ENCODE results near the gene TAX1BP3.
A peak's percentile ranks its signal among the peaks of the same experiment; 100 is the strongest.

- TF ChIP-seq GABPA (IDR thresholded peaks at IDR 0.05; ENCODE audit: low read depth, low read length) (no peak), GABPA (CRISPR knock-in tag; IDR thresholded peaks at IDR 0.05; ENCODE audit: low read depth) (peak; percentile 49; the same call in 1 of the 2 replicates), EZH2 (conservative IDR thresholded peaks at IDR 0.05; ENCODE audit: low read depth, low read length) (no peak), HMG20B (CRISPR knock-in tag; conservative IDR thresholded peaks at IDR 0.05) (0 out of 2 replicates have a peak, but pooled peaks have one; percentile 2), ETS1 (CRISPR knock-in tag; IDR thresholded peaks at IDR 0.05) (no peak; the same call in 1 of the 2 replicates), NFE2L2 (IDR thresholded peaks at IDR 0.05; ENCODE audit: low read length) (no peak), JUND (CRISPR knock-in tag; IDR thresholded peaks at IDR 0.05) (peak; percentile 64; the same call in 1 of the 2 replicates), ZNF317 (CRISPR knock-in tag; IDR thresholded peaks at IDR 0.05) (peak; percentile 70), USF2 (IDR thresholded peaks at IDR 0.05; ENCODE audit: low read depth, low read length) (no peak), USF2 (CRISPR knock-in tag; IDR thresholded peaks at IDR 0.05; ENCODE audit: borderline replicate concordance) (no peak)
- TF ChIP-seq, protein P1, sequence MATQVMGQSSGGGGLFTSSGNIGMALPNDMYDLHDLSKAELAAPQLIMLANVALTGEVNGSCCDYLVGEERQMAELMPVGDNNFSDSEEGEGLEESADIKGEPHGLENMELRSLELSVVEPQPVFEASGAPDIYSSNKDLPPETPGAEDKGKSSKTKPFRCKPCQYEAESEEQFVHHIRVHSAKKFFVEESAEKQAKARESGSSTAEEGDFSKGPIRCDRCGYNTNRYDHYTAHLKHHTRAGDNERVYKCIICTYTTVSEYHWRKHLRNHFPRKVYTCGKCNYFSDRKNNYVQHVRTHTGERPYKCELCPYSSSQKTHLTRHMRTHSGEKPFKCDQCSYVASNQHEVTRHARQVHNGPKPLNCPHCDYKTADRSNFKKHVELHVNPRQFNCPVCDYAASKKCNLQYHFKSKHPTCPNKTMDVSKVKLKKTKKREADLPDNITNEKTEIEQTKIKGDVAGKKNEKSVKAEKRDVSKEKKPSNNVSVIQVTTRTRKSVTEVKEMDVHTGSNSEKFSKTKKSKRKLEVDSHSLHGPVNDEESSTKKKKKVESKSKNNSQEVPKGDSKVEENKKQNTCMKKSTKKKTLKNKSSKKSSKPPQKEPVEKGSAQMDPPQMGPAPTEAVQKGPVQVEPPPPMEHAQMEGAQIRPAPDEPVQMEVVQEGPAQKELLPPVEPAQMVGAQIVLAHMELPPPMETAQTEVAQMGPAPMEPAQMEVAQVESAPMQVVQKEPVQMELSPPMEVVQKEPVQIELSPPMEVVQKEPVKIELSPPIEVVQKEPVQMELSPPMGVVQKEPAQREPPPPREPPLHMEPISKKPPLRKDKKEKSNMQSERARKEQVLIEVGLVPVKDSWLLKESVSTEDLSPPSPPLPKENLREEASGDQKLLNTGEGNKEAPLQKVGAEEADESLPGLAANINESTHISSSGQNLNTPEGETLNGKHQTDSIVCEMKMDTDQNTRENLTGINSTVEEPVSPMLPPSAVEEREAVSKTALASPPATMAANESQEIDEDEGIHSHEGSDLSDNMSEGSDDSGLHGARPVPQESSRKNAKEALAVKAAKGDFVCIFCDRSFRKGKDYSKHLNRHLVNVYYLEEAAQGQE (IDR thresholded peaks at IDR 0.05; ENCODE audit: borderline replicate concordance in 1 of 2, low read depth in 1 of 2, low read length in 2 of 2): peak in 1 of 2 experiments; percentile 26; a peak in 1 of 4 replicates
Observed at GRCh38 chr17:3667366-3668278, 756 bp downstream of the TAX1BP3 start.
